Measurements from ENCODE around the gene TARP. TPM values are rescaled to one million over a fixed set of nuclear protein-coding genes. Genes with fewer than 3 reads are reported as not detected.
A peak's percentile ranks its signal among the peaks of the same experiment; 100 is the strongest.

TARP gene

DNA sequence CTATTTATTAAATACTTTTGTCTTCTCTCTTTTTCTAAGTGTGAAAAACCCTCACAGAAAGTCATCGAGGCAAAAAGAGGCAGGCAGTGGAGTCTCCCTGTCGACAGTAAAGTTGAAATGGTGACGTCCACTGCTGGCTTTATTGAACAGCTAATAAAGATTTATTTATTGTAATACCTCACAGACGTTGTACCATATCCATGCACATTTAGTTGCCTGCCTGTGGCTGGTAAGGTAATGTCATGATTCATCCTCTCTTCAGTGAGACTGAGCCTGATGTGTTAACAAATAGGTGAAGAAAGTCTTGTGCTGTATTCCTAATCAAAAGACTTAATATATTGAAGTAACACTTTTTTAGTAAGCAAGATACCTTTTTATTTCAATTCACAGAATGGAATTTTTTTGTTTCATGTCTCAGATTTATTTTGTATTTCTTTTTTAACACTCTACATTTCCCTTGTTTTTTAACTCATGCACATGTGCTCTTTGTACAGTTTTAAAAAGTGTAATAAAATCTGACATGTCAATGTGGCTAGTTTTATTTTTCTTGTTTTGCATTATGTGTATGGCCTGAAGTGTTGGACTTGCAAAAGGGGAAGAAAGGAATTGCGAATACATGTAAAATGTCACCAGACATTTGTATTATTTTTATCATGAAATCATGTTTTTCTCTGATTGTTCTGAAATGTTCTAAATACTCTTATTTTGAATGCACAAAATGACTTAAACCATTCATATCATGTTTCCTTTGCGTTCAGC, 43.4 kb downstream of the TARP start:
- DNase-seq (ENCODE audit: extremely low read depth in 1 of 11, low read depth in 9 of 11, low spot score in 4 of 11) = no peak

DNA sequence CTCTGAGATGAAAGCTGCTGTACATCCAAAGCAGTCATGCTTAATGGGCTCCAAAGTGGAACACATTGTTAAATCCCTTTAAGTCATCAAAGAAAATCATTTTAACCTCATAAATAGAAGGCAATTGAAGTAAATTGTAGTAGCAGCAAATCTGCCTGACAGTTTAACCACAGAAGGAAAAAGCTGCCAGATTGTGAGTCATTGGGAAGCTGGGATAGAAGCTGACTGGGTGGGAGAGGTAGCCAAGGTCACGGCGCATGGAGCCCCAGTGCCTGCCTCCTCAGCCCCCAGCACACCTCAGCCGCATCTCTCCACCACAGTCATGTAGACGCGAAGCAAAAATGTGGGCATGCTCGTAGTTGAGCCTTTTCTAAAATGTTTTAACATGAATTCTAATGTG, 44.0 kb downstream of the TARP start:
- DNase-seq (ENCODE audit: extremely low read depth in 1 of 11, low read depth in 9 of 11, low spot score in 4 of 11) = no peak

DNA sequence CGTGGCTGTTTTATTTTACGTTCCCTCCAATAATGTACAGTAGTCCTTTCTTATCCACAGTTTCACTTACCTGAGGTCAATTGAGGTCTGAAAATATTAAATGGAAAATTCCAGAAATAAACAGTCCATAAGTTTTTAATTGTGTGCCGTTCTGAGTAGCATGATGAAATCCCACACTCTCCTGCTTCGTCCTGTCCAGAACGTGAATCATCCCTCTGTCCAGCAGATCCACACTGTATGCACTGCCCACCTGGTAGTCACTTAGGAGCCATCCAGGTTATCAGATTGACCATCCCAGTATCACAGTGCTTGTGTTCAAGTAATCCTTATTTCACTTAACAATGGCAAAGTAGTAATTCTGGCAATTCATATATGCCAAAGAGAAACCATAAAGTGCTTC, 49.0 kb downstream of the TARP start:
- DNase-seq (ENCODE audit: extremely low read depth in 1 of 11, low read depth in 9 of 11, low spot score in 4 of 11) = no peak

DNA sequence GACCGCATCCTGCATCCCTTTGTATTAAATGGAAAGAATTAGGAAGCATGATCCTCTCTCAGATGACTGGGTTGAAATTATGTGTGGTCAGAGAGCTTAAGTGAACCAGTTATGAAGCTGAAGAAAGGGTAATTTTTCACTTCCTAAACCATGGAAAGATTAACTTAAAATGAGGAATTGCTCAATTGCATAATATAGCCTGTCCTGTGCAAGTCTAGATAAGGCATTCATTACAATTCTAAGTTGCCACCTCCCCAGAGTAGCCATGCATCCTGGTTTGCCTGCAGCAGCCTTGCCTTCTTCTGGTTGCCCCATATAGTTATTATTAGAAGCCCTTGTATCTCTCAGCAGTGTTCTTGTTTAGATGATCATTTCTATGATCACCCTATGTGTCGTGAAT, 50.1 kb downstream of the TARP start:
- no peak for DNase-seq (ENCODE audit: extremely low read depth in 1 of 11, low read depth in 9 of 11, low spot score in 4 of 11)

DNA sequence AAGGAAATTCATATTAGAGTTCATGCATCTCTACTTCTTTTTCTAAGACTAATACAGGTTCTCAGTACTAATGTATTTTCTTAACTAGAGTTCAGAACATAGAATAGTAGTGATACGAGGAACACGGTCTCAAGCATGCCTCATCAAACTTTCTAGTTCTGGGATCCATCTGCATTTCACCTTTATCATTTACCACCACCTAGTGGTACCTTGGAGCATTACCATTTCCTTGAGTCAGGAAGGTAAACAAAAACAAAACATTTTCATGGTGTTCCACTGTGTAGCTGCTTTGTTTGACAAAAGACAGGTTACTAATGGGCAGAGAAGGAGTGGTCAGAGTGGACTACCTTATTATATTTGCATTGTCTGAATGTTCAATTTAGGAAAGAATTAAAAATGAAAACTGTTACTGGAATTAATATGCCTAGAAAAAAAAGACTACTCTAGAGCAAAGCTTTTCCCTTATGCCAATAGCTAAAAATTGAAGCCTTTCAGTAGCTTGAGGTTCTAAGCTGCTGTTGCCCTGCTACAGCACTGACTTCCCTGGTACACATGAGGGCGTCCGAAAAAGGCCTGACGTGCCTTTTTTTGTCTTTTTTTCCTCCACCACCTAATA, 50.8 kb downstream of the TARP start:
- peak in 5 of 11 donors; percentile 36 to 57 (median 46) for DNase-seq (ENCODE audit: extremely low read depth in 1 of 11, low read depth in 9 of 11, low spot score in 4 of 11)

DNA sequence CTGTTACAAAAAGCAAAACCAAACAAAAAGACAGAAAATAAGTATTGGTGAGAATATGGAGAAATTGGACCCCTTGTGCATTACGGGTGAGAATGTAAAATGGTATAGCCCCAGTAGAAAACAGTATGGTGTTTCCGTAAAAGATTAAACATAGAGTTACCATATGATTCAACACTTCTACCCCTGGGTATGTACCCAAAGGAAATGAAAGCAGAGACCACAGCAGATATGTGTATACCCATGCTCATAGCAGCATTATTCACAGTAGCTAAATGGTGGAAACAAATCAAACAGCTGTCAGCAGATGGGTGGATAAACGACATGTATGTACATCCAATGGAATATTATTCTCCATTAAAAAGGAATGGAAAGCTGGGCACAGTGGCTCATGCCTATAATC, 53.0 kb downstream of the TARP start:
- DNase-seq (ENCODE audit: extremely low read depth in 1 of 11, low read depth in 9 of 11, low spot score in 4 of 11) = no peak

DNA sequence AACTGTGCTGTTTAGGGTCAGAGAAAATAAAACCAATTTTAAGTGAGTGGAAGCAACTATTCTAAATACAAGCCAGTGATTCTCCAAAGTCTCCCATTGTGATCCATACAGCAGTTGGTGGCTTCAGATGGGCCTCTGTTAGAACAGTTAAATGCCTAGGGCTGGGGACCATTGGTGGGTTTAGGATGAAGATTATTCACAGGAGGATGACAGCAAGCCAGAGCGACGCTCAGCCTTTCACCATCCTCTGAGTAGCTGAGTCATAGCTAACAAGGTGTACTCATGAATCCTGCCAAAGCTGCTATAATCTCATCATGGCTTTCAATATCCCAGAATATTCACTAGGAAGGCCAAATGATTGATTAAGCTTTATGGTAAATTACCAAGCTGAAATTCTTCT, 55.8 kb downstream of the TARP start:
- DNase-seq (ENCODE audit: extremely low read depth in 1 of 11, low read depth in 9 of 11, low spot score in 4 of 11) = no peak

DNA sequence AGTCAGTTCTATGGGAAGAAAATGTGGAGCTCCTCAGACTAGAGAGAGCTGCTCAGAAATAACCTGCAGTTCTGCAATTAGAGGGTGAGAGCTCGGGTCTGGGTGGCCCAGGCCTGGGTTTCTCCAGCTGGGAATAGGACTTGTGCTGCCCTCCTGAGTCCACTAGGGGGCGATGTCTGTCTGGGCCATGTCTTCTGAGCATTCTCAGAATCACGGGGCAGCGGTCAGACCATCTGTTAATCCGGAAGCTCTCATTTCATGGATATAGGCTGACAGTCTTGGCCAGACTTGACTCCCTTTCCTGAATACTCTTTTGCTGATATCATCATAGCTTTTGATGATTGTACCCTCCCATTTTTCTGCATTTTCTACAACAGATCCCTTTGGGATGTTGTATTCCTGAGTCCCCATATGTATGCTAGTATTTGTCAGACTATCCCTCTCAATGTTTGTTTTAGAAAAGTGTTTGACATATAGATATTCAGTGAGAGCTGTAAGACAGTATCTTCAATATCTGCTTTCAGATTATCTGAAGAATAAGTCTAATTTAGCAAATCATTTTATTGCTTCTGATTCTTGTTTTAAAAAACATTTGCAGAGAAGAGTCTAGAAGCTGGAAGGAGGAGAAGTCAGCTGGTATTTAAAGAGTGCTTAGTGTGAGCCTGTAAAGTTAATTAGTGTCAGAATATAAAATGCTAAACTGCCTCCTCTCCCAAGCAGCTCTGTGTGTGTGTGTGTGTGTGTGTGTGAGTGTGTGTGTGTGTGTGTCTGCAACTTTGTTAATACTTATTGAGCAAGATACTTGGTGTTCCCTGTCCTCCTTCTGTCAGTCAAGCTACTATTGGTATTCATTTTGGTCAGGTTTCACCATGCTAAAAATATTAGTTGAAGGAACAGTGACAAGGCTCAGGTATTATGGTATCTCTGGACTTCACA, 57.4 kb downstream of the TARP start:
- DNase-seq (ENCODE audit: extremely low read depth in 1 of 11, low read depth in 9 of 11, low spot score in 4 of 11) = peak; percentile 66 to 89 (median 78)

DNA sequence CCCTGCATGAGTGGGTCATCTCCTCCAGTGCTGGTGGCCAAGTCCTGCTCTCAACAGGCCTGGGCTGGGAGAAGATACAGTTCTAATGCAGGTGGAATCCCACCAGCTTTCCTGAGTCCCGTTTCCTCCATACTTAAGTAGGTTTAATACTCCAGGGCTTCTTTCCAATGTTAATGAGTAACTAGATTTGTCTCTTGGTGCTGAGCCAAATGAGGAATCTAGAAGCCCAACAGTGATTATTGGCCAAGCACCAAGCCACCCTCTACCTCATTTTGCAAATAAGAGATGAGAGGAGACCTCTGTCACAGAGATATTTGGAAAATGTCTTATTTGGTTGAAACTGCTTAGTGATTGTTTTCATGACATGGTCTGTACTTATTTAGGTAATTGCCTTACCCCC, 58.3 kb downstream of the TARP start:
- peak in 1 of 11 donors; percentile 37 for DNase-seq (ENCODE audit: extremely low read depth in 1 of 11, low read depth in 9 of 11, low spot score in 4 of 11)

DNA sequence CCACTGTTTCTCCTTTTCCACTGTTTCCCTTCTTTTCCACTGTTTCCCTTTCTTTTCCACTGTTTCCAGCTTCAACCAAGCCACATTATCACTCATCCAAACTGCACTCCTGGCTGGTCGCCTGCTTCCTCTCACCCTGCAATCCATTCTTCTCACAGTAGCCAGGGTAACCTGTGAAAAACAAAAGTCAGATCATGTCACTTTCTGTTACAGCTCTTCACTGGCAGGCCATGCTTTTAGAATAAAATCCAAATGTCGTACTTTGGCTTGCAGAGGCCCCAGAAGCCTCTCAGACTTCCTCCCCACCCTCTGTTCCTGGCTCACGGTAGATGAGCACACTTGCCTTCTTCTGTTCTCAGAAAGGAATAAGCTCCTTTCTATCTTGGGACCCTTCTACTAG, 61.5 kb downstream of the TARP start:
- no peak for DNase-seq (ENCODE audit: extremely low read depth in 1 of 11, low read depth in 9 of 11, low spot score in 4 of 11)

DNA sequence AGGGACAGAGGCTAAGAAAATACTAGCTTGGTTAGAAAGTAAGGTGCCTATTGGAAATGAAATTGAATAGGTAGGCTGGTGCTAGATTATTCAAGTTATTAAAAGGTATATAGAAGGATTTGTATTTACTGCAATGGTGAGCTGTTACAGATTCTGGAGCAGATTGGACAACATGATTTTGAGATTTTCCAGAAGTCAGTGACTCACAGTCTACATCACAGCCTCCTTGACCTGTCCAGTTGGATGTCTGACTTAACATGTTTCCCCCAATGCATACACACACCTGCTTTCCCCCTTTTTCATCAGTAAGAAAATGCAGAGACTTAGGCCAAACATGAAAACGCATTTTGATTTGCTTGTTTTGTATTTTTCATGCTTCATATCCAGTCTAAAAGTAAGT, 62.0 kb downstream of the TARP start:
- DNase-seq (ENCODE audit: extremely low read depth in 1 of 11, low read depth in 9 of 11, low spot score in 4 of 11) = no peak

Other genes with a start within 250 kb of the TARP start
- 10 to 100 TPM; 59.8 to 69.1 (median 62.0) TPM for gene STARD3NL, start 95.4 kb downstream of the TARP start, polyA plus RNA-seq (ENCODE audit: insufficient read length in 3 of 3)

Data from renal cortex interstitium (tissue), 11 donors.